GM19099 (cell line): Measurements from ENCODE around the gene KANTR.

Experiments
- POLR2A ChIP-seq: IDR thresholded peaks from 3 replicates; pipeline ENCODE4 v1.6.1; 2011; ENCODE audit warnings: low read depth; ENCODE audit not compliant: insufficient read length; ENCODE audit errors: extremely low read depth

The KANTR gene

DNA sequence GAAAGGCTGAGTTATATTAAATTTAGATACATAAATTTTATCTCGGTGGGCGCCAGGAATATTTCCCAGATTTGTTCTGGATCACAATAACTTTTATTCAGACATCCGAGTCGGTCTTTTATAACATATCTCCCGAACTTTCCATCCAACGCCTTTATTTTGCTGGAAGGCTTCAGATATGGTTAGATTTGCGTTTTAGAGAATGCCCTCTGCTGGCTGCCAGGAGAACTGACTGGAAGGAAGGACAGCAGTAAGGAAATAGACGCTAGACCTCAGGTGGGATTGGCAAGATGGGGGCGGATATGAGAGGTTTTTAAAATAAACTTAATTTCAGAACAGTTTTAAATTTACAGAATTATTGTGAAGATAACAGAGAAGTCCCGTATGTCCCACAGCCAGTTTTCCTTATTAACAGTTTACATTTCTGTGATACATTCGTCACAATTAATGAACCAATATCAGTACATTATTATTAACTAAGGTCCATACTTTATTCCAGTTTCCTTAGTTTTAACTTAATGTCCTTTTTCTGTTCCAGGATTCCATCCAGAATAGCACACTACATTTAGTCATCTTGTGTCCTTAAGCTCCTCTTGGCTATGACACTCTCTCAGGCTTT is 4.6 kb upstream of the KANTR start:
- no peak for TF ChIP-seq POLR2A

DNA sequence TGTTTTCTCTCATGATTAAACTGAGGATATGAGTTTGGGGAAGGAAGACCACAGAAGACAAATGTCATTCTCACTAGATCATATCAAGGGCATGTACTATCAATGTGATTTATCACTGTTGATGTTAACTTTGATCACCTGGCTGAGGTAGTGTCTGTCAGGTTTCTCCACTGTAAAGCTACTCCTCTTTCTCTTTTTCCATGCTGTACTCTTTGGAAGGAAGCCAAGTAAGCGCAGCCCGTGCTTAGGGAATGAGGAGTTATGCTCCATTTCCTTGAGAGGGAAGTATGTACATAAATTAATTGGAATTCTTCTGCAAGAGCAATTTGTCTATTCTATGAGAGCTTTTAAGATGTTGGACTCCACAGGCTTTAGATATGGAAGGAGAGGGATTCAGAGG is 4.0 kb upstream of the KANTR start:
- no peak for TF ChIP-seq POLR2A

DNA sequence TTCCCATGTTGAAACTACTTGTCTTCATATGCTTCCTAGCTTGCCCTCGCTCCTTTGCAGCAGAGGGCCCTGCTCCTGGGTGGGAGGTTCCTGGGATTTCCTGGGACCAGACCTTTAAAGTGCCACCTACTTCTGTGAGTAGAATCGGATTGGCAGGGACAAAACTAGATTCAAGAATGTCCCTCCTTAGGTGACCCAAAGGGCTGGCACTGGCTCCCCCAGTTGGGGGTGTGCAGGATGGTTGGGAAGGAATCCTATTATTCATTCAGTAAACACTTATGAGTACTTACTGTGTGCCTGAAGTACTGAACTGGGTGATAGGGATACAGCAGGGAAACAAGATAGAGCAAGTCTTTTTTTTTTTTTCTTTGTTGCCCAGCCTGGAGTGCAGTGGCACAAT is 2.6 kb upstream of the KANTR start:
- TF ChIP-seq POLR2A, result no peak

DNA sequence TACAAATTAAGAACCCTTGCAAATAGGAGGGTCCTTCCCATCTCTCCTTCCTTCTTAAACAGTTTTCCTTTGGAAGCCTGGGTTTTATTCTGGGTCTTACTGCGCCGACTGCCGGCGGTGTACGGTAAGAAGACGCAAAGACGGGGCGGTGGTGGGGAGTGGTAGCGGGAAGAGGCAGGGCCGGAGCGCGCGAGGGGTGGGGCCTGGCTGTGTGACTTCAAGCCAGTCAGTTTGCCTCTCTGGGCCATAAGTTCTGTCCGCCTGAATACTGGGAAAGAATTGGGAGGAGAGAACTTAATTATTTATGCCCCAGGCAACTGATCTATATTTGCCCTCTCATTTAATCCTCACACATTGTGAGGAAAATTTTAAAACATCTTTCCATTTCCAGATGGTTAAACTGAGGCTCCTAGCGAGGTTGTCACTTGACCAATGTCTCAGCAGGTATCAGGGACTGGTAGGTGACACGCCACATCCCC is 726 bp upstream of the KANTR start:
- no peak for TF ChIP-seq POLR2A

DNA sequence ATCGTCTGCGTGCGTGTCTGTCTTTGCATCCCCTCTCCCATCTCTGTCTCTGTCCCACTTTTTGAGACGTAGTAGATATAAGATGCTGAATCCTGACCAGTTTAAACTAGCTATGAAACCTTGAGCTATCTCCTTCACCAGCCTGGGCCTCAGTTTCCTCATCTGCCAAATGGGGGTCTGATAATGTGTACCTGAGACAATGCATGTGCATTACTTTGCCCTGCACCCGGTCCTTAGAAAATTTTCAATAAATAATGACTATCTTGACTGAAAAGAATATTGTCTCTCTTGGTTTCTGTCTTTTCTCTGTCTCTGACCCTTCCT is 602 bp downstream of the KANTR start:
- no peak for TF ChIP-seq POLR2A

DNA sequence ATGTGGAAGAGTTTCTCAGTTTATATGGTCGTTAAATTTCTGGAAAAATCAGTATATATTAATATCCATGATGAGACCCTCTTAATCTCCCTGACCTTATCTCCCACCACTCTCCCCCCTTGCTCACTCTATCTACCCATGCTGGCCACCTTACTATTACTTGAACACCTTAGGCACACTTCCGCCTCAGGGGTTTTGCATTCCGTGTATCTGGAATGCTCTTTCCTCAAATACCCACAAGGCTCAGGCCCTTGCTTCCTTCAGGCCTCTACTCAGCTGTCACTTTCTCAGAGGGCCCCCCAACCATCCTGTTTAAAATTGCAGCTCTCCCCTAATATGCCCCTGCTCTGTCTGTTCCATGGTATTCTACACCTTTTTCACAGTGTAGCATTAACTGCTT is 1.9 kb downstream of the KANTR start:
- TF ChIP-seq POLR2A, result no peak

DNA sequence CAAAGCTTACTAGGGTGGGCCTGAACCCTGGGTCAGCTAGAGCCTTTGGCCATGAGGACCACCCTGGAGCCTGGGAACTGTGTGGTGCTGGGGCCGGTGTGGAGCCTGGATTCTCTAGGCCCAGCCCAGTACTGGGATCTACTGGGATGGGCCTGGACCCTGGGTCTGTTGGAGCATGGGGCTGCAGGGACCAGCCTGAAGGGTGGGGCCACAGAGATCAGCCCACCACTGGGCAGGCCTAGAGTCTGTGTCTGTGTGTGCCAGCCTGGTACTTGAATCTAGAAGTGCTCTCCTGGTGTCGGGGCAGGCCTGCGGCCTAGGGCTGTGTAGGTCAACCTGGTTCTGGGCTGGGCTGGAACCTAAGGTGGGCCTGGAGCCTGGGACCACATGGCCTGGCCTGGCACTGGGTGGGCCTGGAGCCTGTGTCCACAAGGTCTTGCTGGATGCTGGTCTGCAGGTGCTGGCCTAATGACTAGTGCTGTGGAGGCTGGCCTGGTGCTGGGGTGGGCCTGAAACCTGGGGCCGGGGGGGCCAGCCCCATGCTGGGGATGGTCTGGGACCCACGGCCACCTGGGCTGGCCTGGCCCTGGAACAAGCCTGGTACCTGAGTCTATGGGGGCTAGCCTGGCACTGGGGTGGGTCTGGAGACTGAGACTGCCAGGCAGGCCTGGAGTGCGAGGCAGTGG is 21.1 kb downstream of the KANTR start:
- no peak for TF ChIP-seq POLR2A

DNA sequence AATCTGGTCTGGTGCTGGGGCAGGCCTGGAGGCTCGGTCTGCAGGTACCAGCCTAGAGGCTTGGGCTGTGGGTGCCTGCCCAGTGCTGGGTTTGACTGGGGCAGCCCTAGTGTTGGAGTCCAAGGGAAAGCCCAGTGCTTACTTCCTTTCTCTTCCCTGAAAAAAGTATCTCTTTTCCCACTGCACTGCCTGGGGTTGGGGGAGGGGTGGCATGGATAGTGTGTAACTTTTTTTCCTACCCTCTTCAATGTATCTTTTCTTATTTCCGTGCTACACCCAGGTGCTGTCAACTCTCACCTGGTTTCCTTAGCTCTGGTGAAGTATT is 21.6 kb downstream of the KANTR start:
- TF ChIP-seq POLR2A, result no peak

DNA sequence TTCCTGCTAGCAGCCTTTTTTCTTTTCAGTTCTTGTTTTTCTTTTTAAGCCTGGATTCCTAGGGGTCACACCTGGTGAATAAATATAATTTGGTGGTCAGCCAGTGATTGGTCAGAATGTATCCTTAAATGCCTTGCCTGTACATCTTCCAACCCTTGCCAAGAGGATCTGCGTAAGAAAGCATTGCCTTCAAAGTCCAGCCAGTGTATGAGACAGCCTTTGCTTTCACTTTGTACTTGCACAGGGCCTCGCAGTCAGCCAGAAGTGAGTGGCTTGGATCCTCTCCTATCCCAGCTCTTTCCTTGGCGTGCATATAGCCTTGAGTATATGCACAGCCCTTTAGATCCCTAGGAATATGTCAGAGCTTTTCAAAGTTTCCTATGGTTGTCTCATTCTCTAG is 22.2 kb downstream of the KANTR start:
- no peak for TF ChIP-seq POLR2A

DNA sequence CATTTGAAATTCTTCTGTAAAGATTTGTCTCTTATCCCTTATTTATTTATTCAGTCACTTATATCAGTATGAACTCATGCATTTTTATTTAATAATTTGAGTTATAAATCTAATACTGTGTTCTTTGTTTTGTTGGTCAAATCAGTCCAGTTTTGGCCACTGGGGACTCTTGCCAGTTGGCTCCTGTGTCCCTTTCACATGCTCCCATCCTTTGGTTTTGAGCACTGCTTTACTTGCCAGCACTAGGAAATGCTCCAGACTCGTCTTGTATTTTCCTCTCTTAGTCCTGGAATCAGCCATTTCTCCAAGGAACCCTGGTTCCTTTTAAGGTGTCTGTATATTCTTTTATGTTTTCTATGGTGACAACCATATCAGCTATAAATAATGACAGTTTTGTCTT is 28.1 kb downstream of the KANTR start:
- TF ChIP-seq POLR2A, result no peak

DNA sequence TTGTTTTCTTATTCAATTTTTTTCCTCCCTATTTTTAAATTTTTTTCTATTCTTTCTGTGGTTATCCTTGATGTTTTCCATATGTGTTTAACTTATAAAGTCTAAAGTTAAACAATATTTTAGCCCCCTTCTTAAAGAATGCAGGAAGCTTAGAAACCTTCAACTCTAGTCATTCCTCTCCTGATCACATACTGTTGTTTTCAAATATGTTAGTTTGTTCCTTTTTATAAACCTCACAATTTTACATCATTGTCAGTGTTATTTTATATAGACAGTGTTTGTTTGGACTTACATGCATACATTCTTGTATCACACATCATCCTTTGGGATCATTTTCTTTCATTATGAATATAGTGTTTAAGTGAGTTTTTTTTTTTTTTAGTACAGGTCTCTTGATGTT is 31.6 kb downstream of the KANTR start:
- no peak for TF ChIP-seq POLR2A

DNA sequence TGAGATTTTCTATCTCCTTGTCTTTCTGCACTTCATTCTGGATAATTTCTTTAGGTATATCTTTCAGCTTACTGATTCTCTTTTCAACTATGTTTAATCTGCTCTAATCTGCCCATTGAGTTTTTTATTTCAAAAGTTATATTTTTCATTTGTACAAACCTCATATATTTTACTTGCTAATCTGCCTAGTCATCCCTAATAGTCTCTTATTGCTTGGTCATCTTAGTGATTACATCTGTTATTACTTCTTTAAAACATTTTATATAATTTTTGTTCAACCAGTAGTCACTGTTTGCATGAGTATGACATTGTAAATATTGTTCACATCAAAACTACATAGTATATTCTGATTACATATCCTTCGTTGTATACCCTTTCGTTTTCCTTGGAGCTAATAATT is 32.4 kb downstream of the KANTR start:
- TF ChIP-seq POLR2A, result no peak

DNA sequence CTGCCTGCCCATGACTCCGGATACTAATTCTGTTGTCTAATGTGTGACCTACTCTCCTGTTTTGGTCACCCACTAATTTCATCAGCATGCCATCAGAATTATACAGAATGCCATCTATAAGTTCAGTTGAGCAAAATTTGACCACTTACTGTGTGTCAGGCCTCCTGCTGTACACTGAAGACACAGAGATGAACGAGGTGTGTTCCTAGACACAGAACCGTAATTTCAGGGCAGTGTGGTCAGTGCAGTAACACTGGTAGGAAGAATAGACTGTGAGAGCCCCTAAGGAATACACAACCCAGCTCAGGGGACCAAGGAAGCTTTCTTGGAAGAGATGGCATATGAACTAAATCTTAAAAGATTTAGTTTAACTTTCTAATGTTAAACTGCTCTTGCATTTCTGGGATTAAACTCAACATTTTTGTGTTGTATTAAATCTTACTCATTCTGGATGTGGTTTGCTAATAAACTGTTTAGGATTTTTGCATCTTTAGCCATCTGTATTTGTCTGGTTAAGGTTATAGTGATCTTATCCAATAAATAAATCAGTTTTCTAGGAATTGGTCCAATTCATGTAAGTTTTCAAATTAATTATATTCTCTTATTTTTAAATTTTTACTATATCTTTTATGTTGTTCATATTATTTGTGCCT is 34.3 kb downstream of the KANTR start:
- no peak for TF ChIP-seq POLR2A

DNA sequence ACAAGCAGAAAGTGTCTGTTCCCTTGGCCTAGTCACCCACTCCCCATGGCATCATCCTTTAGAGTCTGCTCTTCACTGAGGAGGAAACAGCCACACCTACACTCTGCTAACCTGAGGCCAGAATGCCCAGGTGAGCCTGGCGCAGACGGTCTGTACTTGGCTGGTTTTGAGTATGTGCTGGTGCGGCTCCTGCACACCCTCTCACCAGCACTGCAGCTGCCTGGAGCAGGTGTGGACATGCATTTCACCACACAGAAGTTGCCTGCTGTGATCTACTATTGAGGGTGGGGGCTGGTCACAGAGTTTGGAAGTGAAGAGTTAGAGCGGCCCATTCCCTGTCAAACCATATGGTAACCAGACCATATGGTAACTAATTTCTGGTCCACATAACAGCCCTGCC is 39.5 kb downstream of the KANTR start:
- no peak for TF ChIP-seq POLR2A

DNA sequence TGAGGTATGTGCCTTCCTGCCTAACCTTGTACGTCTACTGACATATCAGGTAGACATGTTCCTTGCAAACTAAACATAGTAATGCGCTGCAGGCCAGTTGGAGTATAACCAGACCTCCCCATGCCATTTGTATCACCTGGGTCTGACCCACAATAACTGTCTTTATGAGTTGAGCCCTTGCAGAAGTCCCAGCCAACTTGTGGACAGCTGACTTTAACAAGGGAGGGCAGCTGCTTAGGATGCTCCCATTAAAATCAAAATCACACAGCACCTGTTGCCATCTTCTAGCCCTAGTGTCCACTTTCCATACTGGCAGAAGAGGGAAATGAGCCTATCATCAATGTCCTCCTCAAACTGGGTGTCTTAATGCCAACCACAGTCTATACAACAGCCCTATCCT is 41.6 kb downstream of the KANTR start:
- no peak for TF ChIP-seq POLR2A

DNA sequence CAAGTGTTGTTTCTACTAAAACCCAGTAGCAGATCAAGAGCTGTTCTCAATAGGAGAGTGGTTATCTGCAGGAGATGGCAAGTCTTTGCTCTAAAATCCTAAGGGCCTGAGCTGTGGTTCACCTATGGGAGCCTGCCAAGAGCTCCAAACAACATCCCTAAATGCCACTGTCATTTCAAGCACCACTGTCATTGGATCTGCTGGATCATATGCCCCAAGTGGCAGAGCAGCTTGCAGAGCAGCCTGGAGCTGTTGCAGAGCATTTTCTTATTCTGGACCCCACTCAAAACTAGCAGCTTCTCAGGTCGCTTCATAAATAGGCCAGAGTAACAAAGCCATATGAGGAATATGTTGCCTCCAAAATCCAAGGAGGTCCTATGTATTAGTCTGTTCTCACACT is 59.6 kb downstream of the KANTR start:
- no peak for TF ChIP-seq POLR2A
